Kidney epithelial cell (primary cell): ENCODE measurements around the gene METTL17. TPM values are rescaled to one million over a fixed set of nuclear protein-coding genes. Genes with fewer than 3 reads are reported as not detected.

Experiments used
- DNase-seq: peaks from one replicate; pipeline ENCODE4 v3.0.0-alpha.2; 2010; ENCODE audit warnings: low read depth
- H3K27me3 ChIP-seq: 2 replicates; pipeline ENCODE4 v1.6.0; 2011; ENCODE audit warnings: low read length; ENCODE audit not compliant: control insufficient read depth, insufficient read depth
- H3K36me3 ChIP-seq: 2 replicates; pipeline ENCODE4 v1.5.1; 2011; ENCODE audit warnings: low read length; ENCODE audit not compliant: control insufficient read depth, insufficient read depth
- H3K4me3 ChIP-seq: 2 replicates; pipeline ENCODE4 v1.5.1; 2011; ENCODE audit warnings: low read depth, mild to moderate bottlenecking, control low read depth, low read length
- total RNA-seq: library from RNA; depleted of rRNA; stranded (reverse); fragments of >200 nt; gene quantifications from 2 replicates; pipeline ENCODE4 v1.2.3, GENCODE V29; 2015
- TF ChIP-seq, protein P1 (sequence below): IDR thresholded peaks from 2 replicates; pipeline ENCODE4 v1.5.1; 2011; ENCODE audit warnings: mild to moderate bottlenecking, moderate library complexity, low read length, control low read depth, inconsistent platforms; ENCODE audit not compliant: insufficient read depth, poor library complexity, severe bottlenecking

Gene METTL17
- total RNA-seq, 1 donor from 2014 or later = 93.0 TPM

DNA sequence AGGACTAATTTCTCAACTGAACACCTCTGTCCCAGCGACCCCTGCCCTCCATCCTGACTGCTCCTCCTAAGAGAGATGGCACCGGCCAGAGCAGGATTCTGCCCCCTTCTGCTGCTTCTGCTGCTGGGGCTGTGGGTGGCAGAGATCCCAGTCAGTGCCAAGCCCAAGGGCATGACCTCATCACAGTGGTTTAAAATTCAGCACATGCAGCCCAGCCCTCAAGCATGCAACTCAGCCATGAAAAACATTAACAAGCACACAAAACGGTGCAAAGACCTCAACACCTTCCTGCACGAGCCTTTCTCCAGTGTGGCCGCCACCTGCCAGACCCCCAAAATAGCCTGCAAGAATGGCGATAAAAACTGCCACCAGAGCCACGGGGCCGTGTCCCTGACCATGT lies 53.1 kb downstream of the METTL17 start:
- H3K27me3 ChIP-seq = peaks cover 4% of the 10 kb centered on the region
- TF ChIP-seq, protein P1, sequence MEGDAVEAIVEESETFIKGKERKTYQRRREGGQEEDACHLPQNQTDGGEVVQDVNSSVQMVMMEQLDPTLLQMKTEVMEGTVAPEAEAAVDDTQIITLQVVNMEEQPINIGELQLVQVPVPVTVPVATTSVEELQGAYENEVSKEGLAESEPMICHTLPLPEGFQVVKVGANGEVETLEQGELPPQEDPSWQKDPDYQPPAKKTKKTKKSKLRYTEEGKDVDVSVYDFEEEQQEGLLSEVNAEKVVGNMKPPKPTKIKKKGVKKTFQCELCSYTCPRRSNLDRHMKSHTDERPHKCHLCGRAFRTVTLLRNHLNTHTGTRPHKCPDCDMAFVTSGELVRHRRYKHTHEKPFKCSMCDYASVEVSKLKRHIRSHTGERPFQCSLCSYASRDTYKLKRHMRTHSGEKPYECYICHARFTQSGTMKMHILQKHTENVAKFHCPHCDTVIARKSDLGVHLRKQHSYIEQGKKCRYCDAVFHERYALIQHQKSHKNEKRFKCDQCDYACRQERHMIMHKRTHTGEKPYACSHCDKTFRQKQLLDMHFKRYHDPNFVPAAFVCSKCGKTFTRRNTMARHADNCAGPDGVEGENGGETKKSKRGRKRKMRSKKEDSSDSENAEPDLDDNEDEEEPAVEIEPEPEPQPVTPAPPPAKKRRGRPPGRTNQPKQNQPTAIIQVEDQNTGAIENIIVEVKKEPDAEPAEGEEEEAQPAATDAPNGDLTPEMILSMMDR = no peak
- no peak for DNase-seq
- no peaks in the 10 kb centered on the region for H3K36me3 ChIP-seq
- no peak overlapping the region for H3K4me3 ChIP-seq

DNA sequence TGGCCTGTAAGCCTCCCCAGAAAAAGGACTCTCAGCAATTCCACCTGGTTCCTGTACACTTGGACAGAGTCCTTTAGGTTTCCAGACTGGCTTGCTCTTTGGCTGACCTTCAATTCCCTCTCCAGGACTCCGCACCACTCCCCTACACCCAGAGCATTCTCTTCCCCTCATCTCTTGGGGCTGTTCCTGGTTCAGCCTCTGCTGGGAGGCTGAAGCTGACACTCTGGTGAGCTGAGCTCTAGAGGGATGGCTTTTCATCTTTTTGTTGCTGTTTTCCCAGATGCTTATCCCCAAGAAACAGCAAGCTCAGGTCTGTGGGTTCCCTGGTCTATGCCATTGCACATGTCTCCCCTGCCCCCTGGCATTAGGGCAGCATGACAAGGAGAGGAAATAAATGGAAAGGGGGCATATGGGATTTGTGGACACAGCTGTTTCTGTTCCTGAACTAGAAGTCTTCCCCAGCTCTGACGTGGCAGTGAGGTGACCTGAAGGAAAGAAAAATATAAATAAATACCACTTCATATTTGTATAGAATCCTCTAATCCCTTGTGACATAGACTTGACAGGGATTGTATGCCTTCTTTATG lies 53.7 kb downstream of the METTL17 start:
- Histone ChIP-seq H3K27me3 (peaks cover 4% of the 10 kb centered on the region), H3K36me3 (no peaks in the 10 kb centered on the region), H3K4me3 (no peak overlapping the region)
- TF ChIP-seq, protein P1 = no peak
- no peak for DNase-seq

DNA sequence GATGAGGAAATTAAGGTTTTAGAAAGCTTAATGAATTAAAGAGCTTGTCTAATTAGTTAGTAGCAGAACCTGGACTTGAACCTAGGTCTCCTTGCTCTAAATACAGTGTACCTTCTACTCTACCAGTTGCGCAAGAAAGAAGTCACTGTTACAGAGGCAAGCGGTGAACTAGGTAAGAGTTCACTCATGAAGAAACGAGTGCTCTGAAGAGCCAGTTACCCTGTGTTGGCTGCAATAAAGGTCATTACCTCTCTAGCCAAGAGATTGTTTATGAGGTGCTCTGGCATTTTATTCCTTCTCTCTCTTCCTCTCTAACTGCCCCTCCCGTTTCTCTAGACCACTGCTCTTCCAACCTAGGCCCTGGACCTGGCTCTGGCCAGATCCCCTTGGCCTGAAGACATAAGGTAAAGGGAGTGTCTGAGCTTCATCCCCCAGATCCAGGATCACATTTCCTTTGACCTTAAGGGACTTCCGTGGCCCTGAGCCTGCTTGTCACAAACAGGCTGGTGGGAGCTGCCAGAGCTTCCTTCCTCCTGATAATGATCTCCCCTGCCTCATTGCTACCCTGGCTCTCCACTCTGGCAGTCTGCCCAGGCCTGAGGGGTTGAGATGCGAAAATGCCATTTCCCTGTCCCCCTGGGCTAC lies 54.3 kb downstream of the METTL17 start:
- TF ChIP-seq, protein P1 = no peak
- DNase-seq = no peak
- peaks cover 4% of the 10 kb centered on the region for H3K27me3 ChIP-seq
- no peak overlapping the region for H3K4me3 ChIP-seq
- no peaks in the 10 kb centered on the region for H3K36me3 ChIP-seq

Other genes with a start within 250 kb of the METTL17 start
- not detected in 2 replicates for gene EDDM3A, start 244.1 kb upstream of the METTL17 start, total RNA-seq
- not detected in 2 replicates for gene EDDM3B, start 221.6 kb upstream of the METTL17 start, total RNA-seq
- gene RNASE6, start 208.7 kb upstream of the METTL17 start, total RNA-seq = not detected in 2 replicates
- not detected in 2 replicates for gene RNASE1, start 187.1 kb upstream of the METTL17 start, total RNA-seq
- not detected in 2 replicates for gene RNASE3, start 98.6 kb upstream of the METTL17 start, total RNA-seq
- not detected in 2 replicates for gene RNASE2, start 34.5 kb upstream of the METTL17 start, total RNA-seq
- 0.25 TPM in 1 of 2 replicates, not detected in the other for gene SLC39A2, start 9.3 kb downstream of the METTL17 start, total RNA-seq
- 5.2 and 10.5 TPM in 2 replicates for gene NDRG2, start 35.1 kb downstream of the METTL17 start, total RNA-seq
- not detected in 2 replicates for gene TPPP2, start 40.2 kb downstream of the METTL17 start, total RNA-seq
- not detected in 2 replicates for gene RNASE13, start 44.8 kb downstream of the METTL17 start, total RNA-seq
- not detected in 2 replicates for gene RNASE7, start 52.4 kb downstream of the METTL17 start, total RNA-seq
- gene RNASE8, start 67.8 kb downstream of the METTL17 start, total RNA-seq = not detected in 2 replicates
- gene ARHGEF40, start 80.3 kb downstream of the METTL17 start, total RNA-seq = 59.4 and 59.7 TPM in 2 replicates
- 25.5 and 34.5 TPM in 2 replicates for gene ZNF219, start 108.7 kb downstream of the METTL17 start, total RNA-seq
- not detected in 2 replicates for gene TMEM253, start 111.1 kb downstream of the METTL17 start, total RNA-seq
- gene OR5AU1, start 166.1 kb downstream of the METTL17 start, total RNA-seq = not detected in 2 replicates